Measurements from ENCODE around the gene GALNT4.
A peak's percentile ranks its signal among the peaks of the same experiment; 100 is the strongest.

The GALNT4 gene

DNA sequence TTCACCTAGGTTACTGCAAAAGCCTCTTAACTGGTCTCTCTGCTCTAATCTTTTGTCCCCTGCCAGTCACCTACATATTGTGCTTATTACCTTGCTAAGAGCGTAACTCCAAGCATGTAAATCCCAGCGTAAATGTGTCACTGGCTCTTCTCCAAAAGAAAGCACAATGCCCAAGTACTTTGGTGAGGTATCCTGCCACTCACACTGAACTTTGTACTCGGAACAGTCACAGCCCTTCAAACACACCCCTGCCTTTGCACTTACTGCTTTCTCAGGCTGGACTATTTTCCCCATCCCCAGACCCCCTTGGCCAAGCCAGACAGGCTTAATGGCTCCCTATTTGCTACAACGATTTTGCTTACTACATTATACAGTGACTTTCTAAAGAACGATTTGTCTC is 31.7 kb downstream of the GALNT4 start:
- DNase-seq: no peak

DNA sequence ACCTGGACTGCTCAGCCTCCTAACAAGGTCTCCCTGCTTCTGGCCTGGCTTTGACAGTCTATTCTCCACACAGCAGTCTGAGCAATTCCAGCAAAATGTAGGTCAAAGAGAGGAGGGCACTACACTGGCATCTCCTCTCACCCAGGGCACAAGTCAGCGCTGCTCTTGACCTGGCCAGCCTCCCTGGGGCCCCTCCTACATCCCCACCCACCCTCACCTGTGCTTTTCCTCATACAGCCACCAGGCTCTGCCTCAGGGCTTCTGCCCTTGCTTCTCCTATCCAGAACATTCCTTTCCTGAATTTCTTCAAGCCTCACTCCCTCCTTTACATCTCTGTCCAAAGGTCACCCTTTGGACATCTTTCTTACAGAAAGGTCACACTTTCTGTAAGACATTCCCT is 33.7 kb downstream of the GALNT4 start:
- DNase-seq: no peak

DNA sequence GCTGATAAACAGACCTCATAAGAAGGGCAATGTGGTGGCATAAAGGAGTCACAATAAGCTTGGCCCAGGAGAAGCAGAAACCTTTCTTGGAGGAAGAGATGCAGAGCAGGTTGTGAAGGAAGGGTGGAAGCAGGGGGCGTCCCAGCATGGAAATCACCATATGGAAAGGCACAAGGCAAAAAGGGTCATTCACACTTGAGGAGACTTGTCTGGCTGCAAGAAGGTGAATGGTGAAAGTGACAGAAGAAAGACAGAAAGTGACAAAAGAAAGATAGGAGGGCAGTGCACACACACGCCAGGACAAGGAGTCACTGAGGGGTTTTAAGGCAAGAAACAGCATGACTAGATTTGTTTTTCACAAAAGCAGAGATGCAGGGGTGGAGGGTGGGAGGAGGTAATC is 38.3 kb downstream of the GALNT4 start:
- no peak for DNase-seq

DNA sequence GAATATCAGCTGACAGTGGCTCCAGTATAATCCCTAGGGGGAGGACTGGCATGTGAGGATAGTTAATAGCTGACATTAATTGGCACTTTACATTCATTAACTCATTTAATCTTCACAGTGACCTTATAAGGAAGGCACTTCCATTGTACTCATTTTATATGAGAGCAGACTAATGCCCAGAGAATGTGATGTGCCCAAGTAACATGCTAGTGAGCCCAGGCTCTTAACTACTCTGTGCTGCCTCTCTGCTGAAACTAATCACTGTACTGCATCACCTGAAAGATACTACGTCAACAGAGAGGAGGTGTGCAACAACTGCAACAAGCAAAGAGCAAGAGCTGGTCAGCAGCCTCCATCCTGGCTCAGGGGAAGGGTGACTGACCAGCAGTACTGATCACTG is 40.1 kb downstream of the GALNT4 start:
- DNase-seq: peak in 1 of 2 experiments; percentile 14

DNA sequence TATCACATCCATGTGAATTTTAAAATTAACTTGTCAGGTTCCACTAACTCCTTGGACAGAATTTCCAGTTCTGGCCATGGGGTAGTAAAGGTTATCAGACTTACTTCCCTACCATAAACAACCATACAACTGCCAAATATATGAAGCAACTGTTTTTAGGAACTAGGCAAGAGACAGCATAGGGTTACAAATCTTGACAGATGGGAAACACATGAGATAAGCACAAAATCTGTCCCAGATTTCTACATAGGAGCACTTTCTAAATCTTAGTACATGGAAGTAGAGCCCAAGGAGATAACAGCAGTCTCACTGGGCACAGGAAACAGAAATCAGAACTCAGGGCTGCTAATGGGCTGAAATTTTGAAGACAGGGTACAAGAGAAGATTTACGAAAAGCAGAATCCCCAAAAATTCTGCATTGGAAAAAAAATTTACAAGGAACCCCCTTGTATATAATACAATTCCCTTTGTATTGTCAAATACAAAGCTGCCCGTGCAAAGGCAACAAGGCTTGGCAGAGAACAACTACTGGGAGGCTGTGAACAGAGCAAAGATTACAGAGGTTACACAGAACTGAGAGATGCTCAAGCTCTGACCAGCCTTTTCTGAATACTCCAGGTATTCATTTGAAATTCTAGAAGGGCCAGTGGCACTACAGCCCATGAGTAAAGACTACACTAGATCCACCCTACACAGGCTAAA is 43.2 kb downstream of the GALNT4 start:
- DNase-seq: peak in 1 of 2 experiments; percentile 31

DNA sequence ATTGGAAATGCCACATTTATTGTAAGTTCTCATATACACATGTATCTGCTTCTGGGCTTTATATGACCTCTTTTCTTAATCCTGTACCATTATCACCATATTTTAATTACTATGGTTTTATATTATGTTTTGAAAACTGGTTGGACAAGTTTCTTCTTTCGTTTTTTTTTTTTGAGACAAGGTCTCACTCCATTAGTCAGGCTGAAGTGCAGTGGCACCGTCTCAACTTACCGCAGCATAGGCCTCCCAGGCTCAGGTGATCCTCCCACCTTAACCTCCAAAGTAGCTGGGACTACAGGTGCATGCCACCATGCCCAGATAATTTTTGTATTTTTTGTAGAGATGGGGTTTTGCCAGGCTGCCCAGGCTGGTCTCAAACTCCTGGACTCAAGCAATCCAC is 44.6 kb downstream of the GALNT4 start:
- DNase-seq: no peak

DNA sequence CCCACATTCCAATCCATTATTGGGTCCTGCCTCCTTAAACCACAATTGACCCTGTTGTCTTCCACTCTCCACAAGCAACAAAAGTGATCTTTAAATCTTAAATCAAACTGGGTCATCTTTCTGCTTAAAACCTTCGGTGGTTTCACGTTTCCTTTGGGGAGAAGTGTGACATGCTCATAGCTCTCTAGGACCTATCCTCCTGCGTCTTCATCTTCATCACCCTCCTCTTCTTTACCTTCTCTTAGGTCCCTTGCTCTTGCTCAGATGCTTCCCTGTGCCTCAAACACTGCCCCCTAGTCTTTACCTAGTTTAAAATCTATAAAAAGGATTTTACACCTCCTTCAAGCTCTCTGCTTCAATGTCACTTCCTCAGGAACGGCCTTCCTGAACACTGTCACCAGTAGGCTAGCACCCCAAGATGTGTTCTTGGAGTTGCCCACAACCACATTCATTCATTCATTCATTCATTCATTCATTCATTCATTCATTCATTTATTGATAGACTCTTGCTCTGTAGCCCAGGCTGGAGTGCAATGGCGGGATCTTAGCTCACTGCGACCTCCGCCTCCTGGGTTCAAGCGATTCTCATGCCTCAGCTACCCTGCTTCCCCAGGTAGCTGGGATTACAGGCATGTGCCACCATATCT is 46.8 kb downstream of the GALNT4 start:
- no peak for DNase-seq

DNA sequence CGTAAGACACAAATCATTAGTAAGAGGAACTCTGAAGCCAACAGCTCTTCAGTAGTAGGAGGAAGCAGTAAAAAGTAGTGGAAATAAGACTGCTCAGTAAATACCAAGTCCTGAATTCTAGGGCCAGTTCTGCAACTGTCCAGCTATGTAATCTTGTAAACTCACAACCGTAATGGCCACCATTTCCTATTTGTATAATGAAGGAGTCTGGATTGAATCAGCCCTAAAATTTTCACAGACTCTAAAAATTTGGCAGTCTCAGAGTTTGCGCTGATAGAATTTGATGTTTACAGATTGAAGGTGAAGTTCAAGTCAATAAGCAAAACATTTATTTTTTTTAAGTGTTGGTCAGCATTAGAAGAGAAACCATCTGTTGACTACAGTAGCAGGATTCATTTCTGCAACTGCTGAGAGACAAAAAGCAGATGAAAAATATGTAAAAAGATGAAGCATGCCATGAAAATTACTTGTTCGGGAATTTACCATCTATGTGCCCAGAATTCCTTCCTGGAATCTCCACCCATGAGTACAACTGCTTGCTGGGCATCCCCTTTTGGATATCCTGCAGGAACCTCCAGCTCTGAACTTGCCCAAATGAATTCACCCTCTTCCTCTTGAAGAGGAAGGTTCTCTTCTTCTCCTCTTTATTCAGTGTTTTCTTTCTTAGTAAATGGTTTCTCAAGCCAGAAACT is 47.5 kb downstream of the GALNT4 start:
- no peak for DNase-seq

DNA sequence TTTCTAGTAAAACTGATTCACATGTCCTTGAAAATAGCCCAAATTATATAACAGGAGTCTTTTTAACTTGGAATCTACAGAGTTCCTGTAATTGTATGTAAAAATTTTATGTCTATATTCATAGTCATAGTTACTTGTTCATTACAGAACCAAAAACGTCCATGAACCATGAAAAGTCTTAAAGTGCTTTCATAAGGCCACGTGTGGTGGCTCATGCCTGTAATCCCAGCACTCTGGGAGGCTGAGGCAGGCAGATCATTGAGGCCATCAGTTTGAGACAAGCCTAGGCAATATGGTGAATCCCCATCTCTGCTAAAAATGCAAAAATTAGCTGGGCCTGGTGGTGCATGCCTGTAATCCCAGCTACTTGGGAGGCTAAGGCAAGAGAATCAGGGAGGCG is 48.4 kb downstream of the GALNT4 start:
- DNase-seq: no peak

DNA sequence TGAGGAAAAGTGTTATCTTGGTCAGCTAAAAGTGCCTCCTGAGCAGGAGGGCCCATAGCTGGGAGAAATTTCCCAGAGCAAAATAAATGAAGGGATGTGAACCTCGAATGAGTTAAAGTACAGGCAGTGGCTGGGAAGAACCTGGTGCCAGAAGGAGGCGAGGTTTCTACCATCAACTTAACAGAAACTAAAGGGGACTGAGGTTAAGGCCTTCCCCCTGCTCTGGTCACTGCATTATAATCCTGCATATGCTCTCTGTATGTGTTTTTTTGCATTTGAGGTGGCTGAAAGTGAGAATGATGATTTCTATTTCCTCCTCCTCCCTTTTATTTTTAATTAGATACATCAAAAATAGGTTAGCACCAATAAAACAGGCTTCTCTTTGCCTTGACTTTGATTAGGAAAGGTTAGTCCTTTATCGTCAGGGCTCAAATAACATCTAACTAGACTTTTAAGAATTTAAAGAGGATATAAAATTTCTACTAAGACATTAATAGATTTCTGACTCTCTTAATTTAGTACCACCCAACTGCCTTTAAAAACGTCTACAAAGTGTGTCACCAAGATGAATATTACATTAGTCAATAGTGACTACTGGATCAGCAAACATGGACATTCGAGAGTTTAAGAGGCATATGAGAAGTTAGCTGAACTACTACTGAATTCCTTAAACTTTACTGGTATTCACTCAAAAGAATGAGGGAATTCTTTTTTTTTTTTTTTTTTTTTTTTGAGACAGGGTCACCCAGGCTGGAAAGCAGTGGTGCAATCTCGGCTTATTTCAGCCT is 49.2 kb downstream of the GALNT4 start:
- no peak for DNase-seq

DNA sequence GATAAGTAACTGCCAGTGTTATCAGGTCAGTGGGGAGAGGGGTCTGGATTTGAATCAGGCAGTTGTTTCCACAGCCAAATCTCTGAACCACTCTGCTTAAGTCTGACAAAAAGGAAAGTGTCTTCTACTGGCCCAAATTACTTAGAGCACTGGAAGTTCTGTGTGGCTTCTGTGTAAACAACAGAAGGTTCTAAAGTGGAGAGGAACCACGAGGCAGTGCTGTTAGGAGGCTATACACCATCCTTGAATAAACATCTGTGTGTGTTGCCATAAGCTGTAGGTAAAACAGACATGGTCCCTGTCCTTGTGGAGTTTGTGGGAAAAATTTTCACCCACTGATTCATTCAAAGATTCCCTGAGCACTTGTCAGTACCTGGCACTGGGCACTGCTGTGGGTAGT is 50.0 kb downstream of the GALNT4 start:
- no peak for DNase-seq
